Activated effector memory CD4-positive, alpha-beta T cell treated with anti-CD3 and anti-CD28 coated beads, Interleukin-2, amount 50 U/mL, for 16 hours (primary cell): ENCODE measurements around the gene KRT80.

Source experiments
- DNase-seq: peaks from one replicate; pipeline ENCODE4 v3.0.0-alpha.2; 2020

Gene KRT80

DNA sequence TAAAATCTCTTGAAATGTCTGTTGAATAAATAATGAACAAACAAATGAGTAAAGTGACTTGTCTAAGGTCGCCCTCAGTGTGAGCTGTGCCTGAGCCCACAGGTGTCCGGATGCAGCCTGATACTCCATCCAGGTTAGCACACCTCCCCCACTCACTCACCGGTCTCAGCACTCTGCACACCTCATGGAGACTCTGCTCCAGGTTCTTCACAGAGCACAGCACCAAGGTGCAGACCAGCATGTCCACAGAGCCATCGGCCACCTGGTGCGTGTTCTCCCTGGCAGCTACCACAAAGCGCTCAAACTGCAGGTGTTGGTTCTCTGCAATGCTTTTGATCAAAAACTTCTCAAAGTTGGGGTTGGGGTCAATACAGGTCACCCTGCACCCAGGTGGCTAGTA, 37.1 kb upstream of the KRT80 start:
- no peak for DNase-seq

DNA sequence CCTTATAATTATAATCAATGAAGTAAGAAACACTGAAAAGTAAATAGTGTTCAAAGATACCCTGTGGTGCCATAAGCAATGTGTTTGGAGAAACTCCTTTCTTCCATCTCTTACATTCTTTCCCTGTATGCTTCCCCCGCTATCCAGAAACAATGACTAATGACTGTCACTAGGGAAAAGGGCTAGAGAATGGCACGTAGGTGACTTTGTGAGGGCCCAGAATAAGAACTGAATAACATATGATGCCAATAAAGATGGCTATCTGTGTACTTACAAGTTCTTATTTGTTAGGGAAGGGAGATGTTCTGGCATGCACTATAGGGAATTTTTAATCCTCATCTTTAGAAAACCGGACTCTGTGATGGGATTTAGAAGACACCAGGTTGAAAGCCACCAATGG, 36.6 kb upstream of the KRT80 start:
- DNase-seq, result no peak

DNA sequence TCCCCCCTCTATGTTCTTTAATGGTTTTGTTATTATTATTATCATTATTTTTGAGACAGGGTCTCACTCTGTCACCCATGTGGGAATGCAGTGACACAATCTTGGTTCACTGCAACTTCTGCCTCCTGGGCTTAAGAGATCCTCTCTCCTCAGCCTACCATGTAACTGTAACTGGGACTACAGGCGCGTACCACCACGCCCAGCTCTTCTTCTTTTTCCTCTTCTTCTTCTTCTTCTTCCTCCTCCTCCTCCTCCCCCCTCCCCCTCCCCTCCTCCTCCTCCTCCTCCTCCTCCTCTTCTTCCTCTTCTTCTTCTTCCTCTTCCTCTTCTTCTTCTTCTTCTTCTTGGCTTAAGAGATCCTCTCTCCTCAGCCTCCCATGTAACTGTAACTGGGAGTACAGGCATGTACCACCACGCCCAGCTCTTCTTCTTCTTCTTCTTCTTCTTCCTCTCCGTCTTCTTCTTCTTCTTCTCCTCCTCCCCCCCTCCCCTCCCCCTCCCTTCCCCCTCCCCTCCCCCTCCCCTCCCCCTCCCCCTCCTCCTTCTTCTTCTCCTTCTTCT, 35.9 kb upstream of the KRT80 start:
- DNase-seq, result no peak

DNA sequence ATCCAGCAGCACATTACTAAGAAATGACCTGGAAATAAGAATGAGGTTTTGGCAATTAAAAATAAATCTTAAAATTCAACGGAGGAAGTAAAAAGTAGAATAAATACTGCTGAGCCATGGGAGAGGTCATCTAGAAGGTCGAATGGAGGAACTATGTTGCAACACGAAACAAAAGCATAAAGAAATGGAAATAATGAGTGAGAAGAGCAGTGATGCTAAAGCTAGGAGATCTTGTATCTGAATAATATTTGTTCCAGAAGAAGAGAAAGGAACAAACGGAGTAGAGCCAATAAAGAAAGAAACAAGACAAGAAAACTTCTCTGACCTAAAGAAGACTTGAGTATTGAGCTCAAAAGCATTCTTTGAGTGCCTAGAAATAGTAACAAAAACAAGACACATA, 34.6 kb upstream of the KRT80 start:
- DNase-seq, result no peak

DNA sequence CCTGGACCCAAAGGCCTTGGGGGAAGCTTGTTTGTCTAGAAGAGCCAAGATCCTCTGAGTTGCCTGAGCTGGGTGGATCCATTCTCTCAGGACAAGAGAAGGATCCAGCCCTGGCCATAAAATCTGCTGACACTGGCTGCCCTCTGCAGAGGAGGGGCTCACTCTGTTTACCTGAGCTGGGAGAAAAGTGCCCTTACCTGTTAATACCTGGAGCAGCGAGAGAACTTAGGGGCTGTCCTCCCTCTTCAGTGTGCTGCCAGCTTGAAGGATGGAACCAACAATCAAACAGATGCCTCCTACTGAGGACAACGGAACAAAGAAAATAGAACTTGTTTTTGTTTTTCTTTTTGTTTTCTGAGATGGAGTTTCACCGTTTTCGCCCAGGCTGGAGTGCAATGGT, 33.9 kb upstream of the KRT80 start:
- no peak for DNase-seq

DNA sequence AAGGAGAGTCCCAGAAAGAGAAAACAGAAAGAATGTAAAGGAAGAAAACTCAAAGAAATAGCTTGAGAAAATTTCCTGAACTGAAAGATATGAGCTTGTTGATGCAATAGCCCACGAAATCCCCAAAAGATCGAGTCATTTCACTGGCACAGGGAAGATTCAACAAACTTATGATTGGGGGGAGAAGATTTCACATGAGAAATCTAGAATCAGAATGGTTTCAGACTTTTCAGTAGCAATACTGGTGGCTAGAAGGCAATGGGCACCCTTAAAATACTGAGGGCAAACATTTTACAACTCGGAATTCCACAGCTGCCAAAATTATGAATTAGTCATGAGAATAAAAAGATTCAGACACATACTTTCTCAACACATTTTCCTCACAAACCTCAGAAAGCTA, 32.3 kb upstream of the KRT80 start:
- DNase-seq, result no peak

DNA sequence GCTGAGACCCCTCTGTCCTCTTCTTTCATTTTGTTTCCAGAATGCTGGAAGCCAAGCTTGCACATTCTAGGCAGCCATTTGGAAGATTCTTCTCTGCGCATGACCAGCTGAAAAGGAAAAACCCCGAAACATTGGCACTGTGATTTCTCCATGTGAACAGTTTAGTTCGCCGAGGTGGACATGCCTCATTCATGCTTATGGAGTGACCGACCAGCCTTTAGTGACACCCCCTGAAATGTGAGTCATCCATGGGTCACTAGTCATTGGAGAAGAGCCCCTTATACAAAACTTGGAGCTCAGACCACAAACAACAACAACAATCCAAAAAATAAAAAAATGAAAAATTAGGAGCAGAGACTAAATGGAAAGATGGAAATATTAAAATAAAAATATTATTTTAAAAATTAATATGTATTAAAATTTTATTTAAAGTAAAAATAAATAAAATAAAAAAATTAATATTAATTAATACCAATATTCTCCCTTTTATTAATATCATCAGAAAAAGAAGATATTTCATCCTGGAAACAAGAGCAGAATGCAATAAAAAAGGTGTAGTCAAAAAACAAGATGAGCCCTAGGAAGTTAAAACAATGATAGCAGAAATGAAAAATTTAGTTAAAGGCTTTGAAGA, 31.7 kb upstream of the KRT80 start:
- DNase-seq, result no peak

DNA sequence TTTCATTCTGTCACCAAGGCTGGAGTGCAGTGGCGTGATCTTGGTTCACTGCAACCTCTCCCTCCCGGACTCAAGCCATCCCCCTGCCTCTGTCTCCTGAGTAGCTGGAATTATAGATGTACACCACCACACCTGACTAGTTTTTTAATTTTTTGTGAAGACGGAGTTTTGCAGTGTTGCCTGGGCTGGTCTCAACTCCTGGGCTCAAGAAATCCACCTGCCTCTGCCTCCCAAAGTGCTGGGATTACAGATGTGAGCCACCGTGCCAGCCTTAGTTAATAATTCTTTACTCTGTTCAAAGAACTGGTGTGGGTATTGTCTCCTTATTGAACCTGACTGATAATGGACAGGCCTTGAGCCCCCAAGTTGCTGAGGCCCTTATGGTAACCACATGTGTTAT, 30.9 kb upstream of the KRT80 start:
- DNase-seq, result no peak

DNA sequence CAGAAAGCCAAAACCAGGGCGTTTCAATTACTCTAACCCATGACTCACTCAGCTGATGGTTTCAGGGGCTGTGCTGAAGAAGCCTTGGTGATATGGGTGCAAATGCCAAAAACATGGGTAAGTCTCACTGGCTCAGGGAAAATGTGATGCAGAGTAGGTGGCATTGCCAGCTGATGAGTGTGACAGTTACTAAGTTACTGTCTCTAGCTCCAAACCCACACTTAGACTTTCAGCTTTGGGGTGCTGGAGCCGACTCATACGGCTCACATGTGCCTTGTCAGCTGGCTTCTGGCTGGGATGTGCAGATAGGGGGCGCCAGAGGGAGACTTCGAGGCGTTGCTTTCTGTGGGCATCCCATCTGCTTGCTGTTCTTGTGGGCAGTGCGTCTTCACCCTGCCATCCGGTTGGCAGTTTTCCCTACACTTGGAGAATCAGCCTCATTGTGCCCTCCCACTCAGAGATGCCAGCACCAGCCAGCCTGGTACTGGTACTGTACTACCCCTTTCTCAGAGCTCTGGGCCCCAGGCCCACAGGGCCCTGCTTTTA, 30.2 kb upstream of the KRT80 start:
- DNase-seq, result peak; percentile 84

DNA sequence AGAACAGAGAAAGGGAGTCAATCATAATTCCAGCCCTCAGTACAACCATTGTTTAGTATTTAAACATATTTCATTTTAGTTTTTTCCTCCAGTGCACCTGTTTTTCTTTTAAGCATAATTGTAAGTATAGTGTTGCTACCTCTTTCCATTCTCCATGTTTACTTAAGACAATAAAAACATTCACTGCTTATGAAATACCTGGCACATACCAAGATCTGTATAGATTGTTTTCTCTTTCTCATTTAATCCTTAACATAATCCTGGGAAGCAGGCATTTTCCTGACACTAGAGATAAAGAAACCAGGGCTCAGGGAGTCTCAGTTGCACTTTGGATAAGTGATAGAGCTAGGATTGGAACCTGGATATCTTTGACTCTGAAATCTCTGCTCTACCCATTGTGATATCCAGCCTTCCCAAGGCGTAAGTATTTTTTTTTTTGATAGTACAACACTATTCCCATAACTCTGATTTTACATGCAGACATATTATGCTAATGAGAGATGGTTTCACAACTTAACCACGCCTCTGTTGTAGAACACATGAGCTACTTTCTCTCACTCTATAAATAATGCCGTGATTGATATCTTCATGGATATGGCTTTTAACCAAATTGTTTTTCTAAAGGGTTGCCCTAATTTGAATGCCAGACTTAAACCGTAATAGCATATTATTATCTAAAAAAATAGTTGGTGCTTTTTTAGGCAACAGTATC, 29.4 kb upstream of the KRT80 start:
- DNase-seq, result no peak

DNA sequence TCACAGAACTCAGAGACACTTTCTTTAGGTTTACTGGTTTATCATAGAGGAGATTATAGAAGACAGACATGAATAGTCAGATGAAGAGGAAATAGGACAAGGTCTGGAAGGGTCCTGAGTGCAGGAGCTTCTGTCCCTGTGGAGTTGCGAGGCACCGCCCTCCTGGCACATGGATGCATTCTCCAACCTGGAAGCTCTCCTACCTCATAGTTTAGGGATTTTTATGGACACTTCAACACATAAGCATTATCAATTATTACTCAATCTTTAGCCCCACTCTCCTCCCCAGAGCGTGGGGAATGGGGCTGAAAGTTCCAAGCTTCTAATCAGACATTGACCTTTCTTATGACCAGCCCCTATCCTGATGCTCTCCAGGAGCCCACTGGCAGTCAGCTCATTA, 28.7 kb upstream of the KRT80 start:
- DNase-seq, result no peak

DNA sequence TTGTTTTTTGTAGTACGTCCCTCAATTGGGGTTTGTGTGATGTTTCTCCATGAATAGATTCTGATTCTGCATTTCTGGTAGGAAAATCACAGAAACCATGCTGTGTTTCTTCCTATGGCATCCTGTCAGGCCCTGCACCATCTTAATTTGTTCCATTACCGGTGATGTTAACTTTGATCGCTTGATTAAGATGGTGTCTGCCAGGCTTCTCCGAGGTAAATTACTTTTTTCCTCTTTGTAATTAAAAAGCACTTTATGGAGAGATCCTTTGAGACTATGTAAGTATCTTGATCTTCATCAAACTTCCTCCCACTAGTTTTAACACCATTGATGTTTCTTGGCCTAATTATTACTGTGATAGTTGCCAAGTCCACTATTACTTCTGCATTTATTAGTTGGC, 26.2 kb upstream of the KRT80 start:
- DNase-seq, result no peak

DNA sequence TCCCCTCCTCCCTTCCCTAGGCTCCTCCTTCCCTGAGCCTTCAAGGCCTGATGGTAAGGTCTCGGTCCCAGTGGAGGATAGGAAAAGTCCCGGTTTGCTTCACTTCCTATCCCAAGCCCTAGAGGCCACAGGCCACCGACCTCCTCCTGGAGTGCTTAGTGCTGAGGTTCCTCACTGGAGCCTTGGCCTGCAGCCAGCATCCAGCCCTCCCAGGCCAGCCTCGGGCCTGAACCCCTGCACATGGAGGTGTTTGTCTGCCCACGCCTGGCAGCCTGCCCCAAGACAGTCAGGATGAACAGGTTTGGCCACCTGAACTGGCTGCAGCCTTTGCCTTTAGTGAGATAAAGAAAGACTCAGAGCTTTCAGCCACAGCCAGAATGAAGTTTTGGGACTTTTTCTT, 25.4 kb upstream of the KRT80 start:
- DNase-seq, result no peak

DNA sequence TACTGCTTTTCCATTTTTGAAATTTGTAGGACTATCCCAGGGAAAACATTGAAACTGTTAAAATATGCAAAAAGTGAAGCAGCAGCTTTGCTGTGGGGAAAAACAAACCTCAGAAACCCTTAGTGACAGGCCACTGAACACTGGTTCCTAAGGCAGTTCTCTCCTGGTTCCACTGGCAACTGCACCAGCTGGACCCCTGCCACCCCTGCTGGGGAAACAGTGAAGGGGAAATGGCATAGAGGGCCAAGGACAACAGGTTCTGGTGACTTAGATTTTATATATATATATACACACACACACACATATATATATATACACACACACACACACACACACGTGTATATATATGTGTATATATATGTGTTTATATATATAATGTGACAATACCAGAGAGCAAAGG, 25.0 kb upstream of the KRT80 start:
- DNase-seq, result no peak

DNA sequence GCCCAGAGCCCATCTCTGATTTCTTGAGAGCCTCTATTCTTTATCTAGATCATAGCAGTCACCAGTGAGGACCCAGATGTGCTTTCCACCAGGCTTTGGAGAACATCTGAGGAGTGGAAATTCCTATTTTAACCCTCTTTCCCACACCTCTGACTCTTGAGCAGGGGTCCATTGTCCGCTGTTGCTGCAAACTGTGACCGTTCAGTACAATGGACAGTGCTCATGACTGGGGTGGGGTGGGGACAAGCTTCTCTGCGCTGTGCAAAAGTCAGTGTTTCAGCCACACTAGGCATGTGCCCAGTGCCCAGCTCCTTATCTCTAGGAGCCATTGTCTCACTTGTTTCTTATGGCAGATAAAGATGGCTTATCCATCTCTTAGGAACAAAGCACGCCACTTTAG, 24.3 kb upstream of the KRT80 start:
- DNase-seq, result peak; percentile 8

DNA sequence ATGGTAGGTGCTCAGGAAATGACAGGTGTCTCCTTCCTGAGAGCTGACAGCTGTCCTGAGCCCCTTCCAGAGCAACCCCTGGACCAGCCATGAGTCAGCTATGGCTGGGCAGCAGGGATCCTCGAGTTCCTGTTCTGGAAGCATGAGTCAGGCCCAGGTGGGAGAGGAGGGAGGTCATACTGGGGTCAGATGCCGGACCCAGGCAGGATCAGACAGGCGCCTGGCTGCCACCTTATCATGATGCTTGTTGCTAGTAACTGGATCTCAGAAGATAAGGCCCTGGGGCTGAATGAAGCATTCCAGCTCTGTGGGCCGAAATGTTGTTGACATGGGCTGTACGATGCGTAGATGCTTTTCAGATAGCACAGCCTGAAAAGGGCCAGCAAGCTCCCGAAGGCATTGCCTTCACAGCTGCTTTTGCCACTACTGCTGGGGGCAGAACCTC, 23.8 kb upstream of the KRT80 start:
- DNase-seq, result no peak

DNA sequence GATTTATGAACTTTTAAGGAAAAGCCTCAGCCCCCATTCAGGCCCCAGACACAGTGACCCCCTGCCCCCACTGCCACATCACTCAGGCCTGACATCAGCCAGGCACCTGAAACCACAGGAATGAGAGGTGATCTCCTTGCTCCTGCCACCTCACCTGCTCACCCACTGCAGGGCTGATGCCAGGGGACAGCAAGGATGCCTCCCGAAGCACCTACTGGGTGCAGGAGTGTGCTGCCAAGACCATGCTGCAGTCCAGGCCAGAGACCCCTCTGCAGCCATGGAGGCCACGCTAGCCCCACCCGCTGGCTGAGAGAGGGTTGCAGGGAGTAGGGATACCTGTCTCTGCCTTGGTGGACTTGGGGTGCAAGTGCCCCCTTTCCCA, 22.6 kb upstream of the KRT80 start:
- no peak for DNase-seq

DNA sequence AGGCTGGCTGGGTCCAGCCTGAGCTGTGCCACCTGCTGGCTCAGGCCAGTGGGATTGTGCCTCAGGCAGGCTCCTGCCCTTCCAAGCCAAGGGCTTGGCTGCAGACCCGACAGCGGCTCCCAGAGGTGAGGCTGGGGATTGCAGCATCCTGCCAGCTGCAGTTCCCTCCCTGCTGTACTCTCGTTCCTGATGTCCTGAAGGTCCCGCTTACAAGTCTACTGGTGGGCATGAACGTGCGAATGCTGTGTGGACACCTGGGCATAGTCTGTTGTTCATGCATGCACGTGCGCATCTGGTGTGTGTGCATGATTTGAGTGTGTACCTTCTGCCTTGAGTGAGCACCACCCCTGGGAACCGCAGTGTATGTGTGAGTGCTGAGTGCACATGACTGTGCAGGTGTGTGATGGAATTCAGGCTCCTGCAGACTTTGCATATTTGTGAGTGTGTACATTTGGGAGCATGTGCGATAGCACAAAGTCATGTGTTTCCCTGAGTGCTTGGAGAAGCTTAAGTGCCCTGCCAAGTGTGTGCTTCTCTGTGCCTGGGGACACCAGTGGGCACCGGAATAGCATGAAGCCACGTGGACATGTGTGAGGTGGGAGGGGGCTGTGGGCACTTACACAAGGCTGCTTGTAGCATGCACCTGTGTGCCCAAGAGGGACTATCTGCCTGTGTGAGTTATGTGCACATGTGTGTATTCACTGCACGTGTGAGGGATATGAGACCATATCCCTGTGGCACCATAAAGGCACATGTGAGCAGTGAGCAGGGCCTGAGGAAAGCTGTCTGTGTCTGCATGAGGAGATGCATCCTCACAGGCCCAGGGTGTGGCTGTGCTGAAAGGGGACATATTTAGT, 22.0 kb upstream of the KRT80 start:
- peak; percentile 81 for DNase-seq

DNA sequence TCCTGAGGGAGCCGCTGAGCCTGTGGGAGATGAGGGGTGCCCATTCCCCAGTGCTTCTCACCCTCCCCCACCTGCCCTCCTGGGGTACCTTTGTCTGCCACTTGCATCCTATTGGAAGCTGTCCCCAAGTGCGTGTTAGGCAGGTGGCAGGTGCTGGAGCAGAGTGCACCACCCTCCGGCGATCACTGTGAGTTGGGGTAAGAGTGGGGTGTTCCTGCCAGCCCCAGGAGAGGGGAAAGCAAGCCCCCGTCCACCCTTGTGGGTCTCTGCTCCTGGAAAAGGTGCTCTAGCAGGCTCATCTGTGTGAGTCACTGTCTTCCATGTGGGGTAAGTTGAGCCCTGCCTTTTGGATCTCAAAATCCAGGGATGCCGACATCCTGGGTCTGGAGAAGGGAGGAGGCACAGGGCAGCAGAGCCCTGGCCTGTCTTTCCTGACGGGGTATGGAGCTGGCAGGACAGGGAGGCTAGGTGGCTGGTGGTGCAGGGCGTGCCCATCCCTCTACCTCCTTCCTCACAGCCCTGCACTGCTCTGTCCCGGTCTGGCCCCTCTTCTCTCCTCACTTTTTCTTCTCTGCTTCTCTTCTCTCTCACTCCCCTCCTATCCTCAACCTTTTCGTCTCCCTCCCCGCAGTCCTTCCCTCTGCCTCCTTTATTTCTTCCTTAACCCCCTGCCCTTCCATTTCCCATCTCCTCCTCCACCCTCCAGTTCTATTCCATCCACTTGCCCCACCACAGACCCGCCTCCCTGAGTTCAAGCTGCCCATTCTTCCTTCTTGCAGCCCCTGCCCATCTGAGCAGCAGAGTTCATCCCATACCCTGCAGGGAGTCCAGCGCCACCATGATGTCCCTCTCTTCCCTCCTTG, 21.1 kb upstream of the KRT80 start:
- no peak for DNase-seq

DNA sequence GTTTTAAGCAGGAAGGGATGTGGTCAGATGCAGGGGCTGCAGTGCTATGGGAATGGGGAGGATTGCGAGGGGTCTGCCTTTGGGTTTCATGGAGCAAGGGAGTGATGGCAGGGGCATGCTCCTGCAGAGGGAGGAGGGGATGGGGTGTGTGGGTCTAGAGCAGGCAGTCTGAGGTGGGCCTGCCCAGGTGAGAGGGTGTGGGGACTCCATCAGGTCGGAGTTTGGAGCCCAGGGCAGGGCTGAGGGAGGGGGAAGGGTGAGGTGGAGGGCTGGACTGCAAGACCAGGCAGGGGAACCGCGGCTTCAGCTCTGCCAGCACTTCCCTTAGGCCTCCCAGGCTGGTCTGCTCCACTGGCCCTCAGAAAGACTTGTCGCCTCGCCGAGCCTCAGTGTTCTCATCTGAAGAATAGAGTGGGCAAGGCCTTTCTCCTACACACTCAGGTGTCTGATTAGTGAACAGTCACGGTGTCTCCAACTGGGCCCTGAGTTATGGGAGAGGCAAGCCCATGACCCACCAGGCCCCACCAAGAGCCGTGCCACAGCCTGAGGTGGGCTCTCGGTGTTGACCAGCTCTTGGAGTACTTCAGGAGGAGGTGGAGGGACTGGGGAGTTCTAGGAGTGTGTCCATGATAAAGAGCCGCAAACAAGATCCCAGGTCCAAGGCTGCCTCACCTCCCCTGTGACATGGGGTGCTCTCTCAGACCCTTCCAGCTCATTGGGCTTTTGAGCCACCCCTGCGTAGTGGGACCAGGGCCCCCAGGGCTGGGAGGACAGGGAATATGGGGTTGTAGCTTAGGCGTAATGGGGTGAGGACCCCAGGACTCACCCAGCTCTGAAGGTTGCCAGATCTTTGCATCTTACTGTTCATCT, 20.1 kb upstream of the KRT80 start:
- DNase-seq, result no peak

DNA sequence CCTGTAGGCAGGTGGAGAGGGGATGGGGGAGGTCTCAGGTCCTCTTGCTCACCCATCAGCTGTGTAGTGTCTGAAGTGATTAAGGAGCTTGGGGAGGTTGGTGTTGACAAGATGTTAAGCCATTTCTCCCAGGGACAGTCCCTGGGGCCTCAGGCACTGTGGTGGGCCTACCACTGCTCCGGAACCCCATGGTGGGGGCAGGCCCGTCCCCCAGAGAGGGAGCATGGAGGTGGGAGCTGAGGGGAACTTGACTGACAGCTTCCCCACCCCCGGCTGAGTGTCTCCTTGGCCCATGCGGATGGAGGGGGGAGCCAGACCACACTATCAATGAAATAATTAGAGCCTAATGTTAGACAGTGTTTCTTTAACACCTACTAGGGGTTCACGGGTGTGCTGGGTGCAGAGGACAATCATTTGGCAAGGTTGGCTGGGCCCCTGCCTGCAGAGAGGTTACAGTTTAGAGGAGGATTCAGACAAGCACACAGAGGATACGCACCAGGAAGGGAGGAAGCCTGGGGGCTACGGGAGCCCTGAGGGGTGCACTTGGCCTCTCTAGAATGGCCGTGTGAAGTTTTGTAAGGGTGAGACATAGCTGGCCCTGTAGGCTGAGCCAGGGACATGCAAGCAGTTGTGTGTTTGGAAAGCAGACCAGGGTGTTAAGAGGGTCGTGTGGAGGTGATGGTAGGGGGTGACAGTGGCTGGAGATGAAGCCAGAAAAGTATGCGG, 19.3 kb upstream of the KRT80 start:
- no peak for DNase-seq
